Measurements from ENCODE around the gene RAE1.

Gene RAE1

DNA sequence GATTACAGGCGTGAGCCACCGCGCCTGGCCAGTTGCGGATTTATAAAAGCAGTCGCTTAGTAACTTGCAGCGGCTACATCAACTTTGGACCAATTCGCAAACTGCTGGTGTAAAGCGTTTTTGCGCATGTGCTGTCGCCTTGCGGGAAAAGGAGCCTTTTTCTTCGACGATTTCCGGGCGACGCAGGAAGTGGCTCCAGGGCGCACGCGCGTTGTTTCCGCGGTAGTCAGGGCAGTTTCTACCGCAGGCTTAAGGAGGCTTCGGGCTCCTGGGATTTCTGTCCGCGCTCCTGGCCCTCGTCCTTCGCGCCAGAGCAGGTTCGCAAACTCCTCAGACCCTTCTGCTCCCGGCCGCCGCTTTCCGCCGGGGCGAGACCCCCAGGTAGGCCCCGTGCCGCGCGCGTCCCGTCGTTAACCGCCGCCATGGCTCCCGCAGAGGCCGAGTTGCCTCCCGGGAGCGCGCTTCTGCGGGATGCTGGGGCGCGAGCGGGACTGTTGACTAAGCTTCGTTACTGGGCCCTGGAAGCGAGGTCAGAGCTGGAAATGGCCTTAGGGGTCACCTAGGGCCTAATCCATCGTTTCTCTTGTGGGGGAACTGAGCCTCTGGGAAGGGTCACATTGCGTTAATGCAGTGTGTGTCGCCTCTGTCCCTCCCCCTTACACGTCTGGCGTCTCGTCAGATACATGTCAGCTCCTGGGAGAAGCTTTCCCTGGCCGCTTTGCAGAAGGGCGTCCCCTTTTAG is at the start of gene RAE1:
RAE1 (plus strand) TSS at position 214 of the 742 bp plus-strand sequence. CDS start 2,784 bp downstream, outside the sequence.
- in situ Hi-C loops (cut with MboI; ENCODE audit: low sequenced_read_pairs), result no loop called here

DNA sequence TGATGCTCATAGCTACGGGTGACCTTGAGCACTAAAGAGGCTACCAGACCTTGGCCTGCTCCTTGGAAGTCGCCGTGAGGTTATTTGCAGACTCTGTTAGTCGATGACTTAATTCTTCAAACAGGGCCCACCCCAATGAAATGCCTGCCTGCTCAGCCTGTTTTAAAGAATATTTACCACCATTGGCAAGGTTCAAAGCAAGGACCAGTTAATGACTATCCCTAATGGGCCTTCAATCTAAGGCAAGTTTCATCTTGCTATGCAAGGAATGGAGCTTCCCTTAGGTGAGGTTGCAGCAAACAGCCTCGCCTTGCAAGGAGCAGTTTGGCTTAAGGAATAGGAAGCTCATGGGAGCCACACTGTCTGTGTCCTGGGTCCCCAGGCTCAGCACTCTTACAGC is 44.3 kb upstream of the RAE1 start:
- in situ Hi-C loops (cut with MboI; ENCODE audit: low sequenced_read_pairs), result no loop called here

DNA sequence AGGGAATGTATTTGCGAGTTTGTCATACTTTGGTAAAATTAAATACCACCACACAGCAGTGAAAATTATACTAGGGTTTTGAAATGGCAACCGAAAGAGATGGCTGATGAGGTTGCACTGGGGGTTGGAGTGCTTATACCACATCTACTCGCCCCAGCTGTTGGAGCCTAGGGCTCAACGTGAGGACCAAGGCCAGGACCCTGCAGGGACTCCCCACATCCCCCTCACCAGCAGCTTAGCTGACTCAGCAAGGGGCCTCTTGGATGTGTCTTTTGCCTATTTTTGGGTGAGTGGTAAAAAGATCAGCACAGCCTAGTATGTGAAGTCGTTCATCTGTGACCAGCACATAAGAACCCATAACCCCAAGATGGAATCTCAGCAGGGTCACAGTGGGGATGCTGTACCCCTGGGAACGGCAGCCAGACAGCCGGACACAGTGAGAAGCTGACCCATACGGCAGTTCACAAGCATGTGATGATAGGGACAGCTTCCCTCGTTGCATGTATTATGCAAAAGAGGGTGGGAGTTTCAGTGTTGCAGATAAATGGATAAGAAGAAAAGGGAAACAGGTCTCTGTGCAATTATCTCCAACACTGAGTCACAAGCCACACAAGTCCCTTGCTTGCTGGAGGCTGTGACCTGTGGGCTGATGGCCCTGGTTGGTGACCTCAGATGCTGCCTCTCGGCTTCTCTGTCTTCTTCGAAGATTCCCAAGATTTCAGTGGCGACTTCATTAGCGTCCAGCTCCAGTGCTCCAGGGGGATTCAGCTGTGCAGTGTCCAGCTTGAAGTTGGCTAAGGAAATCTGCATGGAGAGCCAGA is 42.4 kb upstream of the RAE1 start:
- in situ Hi-C loops (cut with MboI; ENCODE audit: low sequenced_read_pairs), result no loop called here

GRCh38 chr20:57309544-57310115 is 41.4 kb upstream of the RAE1 start:
- in situ Hi-C loops (cut with MboI; ENCODE audit: low sequenced_read_pairs), result no loop called here

DNA sequence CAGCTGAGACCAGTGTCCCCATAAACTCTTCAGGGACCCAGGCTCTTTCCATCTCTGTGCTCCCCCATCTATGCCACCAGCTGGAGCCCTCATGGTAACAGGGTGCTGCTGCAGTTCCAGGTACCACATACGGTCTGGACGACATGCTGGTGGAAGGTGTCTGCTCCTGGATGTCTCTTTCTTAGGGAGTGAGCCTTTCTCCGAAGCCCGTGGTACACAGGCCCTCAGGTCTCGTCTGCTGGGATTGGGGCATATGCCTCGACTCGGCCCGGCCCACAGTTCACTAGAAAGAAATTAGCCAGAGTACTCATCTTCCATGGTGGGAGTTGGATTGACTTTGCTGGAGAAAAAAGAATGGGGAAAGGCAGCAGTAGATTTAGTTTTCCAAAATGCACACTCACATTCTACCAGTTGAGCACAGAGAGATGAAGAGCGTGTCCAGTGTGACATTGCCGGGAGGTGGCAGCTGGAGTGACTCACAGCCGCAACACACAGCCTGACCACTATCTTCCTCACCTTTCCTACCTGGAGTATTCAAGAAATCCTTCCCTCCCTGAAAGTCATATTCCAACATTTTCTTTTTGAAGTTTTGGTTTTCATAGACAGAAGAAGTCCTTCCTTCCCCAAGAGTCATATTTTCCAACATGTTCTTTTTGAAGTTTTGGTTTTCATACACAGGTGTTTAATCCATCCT is 40.1 kb upstream of the RAE1 start:
- in situ Hi-C loops (cut with MboI; ENCODE audit: low sequenced_read_pairs), result no loop called here

DNA sequence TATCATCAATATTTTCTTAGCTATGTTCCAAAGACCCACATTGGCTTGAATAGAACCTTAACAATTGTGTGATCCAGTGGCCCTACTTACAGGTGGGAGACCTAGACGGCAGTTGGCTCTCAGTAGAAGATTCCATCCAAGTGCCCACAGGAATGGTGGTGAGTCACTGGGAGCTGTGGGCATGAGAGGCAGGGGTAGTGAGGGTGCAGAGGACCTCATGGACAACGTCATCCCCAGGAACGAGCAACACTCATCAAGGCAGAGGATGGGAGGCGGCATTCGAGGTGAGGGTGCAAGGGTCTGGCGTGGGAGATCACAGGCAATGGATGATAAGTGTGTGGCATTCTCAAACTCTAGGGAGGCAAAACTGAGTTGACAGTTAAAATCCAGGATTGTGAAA is 38.9 kb upstream of the RAE1 start:
- in situ Hi-C loops (cut with MboI; ENCODE audit: low sequenced_read_pairs), result no loop called here

DNA sequence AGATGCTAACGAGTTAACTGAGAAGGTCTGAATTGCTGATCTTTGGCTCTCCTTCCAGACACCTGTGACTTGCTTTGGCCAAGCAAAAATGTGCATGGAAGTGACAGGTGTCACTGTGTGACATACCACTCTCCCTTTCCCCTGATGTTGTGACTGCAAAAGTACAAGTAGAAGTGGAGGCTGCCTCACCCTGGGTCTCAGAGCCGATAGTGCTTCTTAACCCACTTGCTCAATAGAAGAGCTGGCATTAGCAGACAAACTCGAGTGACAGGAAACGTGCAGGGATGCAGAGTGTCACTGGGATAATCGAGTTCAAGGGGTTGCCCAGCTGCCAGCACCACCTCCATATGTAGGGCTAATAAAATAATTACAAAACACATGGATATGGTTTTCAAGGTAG is 37.8 kb upstream of the RAE1 start:
- in situ Hi-C loops (cut with MboI; ENCODE audit: low sequenced_read_pairs), result no loop called here

DNA sequence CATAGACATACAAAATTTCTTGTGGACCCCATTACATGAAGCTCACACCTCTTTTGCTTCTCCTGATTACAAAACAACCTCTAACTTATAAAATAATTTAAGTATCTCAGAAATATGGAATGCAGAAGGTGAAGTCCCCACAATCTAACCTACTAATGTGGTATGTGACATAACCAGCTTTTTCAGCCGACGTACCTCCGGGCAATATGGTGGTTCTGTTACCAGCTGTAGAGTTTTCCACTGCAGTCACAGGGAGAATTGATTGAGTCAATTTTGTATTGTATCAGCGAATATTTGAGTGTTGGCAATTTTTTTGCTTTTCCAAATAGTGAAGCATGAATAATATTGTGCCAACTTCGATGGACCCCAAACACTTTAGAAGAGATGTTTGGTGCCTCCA is 37.1 kb upstream of the RAE1 start:
- in situ Hi-C loops (cut with MboI; ENCODE audit: low sequenced_read_pairs), result no loop called here

DNA sequence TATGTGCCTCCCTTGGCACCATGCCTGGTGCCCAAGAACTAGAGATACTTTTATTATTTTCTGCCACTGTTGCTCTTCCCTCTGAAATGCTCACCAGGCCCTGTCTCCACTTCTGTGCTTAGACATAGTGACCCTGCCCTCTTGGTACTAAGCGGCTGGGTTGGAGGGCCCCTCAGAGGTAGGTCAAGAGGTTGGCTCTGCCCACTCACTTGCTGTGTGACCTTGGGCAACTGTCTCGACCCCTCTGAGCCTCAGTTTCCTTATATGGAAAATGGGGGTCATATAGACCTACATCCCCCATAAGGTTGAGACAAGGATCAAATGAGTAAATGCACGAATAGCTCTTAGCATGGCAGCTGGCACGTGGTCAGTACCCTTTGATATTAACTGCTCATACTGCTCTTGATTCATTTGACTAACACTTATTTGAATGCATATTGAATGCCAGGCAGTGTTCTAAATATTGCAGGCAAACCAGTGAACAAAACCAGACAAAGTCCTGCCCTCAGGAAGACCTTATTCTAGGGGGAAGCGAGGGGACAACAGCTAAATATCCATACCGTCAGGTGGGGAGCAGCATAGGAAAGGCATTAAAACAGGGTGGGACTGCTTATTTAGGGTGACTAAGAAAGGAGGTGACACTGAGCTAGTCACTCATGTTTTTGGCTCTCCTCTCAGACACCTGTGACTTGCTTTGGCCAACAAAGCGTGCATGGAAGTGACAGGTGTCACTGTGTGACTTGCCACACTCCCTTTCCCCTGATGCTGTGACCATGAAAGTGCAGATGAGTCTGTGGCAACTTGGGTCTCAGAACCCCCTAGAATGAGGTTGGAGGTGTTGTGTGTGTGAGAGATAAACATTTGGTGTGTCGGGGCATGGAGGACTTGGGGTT is 35.7 kb upstream of the RAE1 start:
- in situ Hi-C loops (cut with MboI; ENCODE audit: low sequenced_read_pairs), result no loop called here

- in situ Hi-C loops (cut with MboI; ENCODE audit: low sequenced_read_pairs), result no loop called here
Observed at GRCh38 chr20:57315976-57316480, 35.0 kb upstream of the RAE1 start.

DNA sequence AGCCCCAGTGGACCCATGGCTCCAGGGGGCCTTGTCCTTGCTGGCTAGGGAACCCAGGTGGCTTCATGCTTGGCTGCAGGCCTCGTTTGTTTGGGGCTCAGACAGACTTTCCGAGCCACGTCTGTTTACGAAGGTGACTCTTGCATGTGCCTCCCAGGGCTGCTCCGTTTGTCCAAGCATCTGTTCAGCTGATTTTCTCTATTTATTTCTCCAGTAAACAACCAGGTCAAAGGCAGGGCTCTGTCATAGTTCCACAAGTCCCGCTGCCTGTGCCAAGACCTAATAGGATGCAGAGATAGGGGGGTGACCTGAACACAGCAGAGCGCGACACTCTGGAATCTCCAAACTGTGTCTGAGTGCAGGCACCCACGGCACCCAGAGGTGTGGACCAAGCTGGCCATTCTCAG is 34.3 kb upstream of the RAE1 start:
- in situ Hi-C loops (cut with MboI; ENCODE audit: low sequenced_read_pairs), result no loop called here

DNA sequence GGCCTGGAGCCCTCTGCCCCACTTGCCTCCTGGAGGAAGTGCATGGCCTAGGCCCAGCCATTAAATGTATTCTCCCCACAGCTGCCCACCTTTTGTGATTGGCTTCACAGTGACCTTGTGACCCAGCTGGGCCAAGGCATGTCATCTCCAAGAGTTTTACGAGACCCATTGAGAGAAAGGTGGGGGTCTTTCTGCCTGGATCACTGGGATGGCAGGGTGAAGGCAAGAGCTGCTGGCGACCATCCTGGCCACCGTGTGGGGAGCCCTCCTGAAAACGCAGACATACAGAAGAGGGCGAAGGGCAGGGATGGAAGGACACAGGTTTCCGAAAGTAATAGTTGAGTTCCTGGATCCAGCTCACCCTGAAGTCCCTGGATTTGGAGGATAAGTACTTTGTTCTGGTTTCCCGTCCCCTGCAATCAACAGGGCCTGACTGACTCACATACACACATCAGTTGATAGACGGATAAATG is 33.7 kb upstream of the RAE1 start:
- in situ Hi-C loops (cut with MboI; ENCODE audit: low sequenced_read_pairs), result no loop called here

DNA sequence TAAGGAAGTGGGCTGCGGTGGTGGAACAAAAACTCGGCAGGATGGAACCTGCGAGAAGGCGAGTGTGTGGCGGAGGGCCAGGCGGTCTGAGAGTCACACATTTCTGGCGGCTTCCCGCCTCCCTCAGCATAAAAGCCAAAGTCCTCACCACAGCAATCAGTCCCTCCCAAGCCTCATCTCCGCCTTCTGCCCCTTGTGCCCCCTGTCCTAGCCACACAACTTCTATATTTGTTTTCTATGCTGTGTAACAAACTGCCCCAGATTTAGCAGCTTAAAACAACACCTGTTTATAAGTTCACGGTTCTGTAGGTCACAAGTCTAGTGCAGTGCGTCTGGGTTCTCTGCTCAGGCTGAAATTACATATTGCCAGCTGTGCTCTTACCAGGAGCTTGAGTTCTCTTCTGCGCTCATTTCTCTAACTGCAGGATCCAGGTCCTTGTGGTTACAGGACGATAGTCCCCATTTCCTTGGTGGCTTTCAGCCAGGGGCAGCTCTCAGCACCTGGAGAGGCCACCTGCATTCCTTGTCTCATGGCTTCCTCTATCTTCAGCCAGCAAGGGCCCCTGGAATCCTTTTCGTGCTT is 33.2 kb upstream of the RAE1 start:
- in situ Hi-C loops (cut with MboI; ENCODE audit: low sequenced_read_pairs), result no loop called here

GRCh38 chr20:57319584-57319983 is 31.5 kb upstream of the RAE1 start:
- in situ Hi-C loops (cut with MboI; ENCODE audit: low sequenced_read_pairs), result no loop called here

DNA sequence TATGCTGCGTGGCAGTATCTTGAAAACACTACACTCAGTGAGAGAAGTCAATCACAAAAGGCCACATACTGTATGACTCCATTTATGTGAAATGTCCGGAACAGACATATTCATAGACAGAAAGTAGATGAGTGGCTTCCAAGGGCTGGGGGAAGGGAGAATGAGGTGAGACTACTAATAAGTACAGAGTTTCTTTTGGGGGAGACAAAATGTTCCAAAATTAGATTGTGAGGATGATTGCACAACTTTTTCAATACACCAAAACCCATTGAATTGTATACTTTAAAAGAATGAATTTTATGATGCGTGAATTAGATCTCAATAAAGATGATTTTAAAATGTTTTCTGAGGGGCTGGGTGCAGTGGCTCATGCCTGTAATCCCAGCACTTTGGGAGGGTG is 30.7 kb upstream of the RAE1 start:
- in situ Hi-C loops (cut with MboI; ENCODE audit: low sequenced_read_pairs), result no loop called here

- in situ Hi-C loops (cut with MboI; ENCODE audit: low sequenced_read_pairs), result no loop called here
Observed at GRCh38 chr20:57321142-57321541, 29.9 kb upstream of the RAE1 start.

DNA sequence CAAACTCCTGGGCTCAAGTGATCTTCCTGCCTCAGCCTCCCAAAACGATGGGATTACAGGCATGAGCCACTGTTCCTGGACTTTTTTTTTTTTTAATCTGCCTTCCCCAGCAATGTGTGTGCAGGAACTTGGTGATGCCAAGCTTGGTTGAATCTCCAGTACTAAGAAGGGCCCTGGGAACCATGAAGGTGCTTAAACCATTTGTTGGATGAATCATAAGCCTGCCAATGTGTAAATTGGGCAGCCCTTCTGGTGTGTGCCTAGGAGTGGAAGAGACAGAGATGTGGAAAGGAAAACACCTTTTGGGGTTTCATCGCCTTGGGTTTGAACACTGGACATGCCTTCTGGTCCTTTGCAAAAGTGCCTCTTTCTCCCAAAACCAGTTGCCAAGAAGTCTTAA is 28.6 kb upstream of the RAE1 start:
- in situ Hi-C loops (cut with MboI; ENCODE audit: low sequenced_read_pairs), result no loop called here

GRCh38 chr20:57323034-57323433 is 28.0 kb upstream of the RAE1 start:
- in situ Hi-C loops (cut with MboI; ENCODE audit: low sequenced_read_pairs), result no loop called here

DNA sequence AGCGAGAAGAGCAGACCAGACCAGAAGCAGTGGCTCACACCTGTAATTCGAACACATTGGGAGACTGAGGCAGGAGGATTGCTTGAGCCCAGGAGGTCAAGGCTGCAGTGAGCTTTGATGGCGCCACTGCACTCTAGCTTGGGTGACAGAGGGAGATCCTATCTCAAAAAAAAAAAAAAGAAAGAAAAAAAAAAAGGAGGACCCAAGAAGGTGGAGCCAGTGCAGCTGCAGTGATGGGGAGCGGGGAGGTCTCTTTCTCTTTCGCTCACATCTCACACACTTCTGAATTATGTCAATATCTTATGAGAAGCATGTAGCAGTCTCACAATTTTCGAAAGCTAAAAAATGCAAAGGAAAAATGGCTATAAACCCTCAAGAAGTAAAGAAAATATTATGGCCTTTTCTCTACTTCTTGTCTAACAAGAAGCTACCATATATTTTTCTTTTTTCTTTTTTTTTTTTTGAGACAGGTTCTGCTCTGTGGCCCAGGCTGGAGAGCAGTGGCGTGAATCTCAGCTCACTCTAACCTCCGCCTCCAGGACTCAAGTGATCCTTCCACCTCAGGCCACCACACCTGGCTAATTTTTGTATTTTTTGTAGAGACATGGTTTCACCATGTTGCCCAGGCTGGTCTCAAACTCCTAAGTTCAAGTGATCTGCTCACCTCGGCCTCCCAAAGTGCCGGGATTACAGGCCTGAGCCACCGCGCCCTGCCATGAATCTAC is 25.3 kb upstream of the RAE1 start:
- in situ Hi-C loops (cut with MboI; ENCODE audit: low sequenced_read_pairs), result no loop called here
